HUES6 (cell line): Measurements from ENCODE around the gene GMDS.

Experiments used
- H3K27ac ChIP-seq: 2 replicates; pipeline ENCODE4 v1.7.0; 2013; ENCODE audit warnings: low read depth, mild to moderate bottlenecking, low read length, inconsistent platforms
- H3K27me3 ChIP-seq: 2 replicates; pipeline ENCODE4 v1.6.1; 2013; ENCODE audit warnings: low read length; ENCODE audit not compliant: control insufficient read depth, insufficient read depth
- H3K36me3 ChIP-seq: 2 replicates; pipeline ENCODE4 v1.6.1; 2013; ENCODE audit warnings: low read length; ENCODE audit not compliant: control insufficient read depth, insufficient read depth
- H3K4me1 ChIP-seq: 2 replicates; pipeline ENCODE4 v1.6.1; 2013; ENCODE audit warnings: low read length; ENCODE audit not compliant: control insufficient read depth, insufficient read depth
- H3K4me3 ChIP-seq: 2 replicates; pipeline ENCODE4 v1.5.1; 2013; ENCODE audit warnings: low read depth, low read length
- H3K9ac ChIP-seq: one replicate; pipeline ENCODE4 v1.6.1; 2013; ENCODE audit warnings: mild to moderate bottlenecking, low read length
- H3K9me3 ChIP-seq: 2 replicates; pipeline ENCODE4 v1.6.1; 2013; ENCODE audit warnings: low read depth, low read length; ENCODE audit not compliant: control insufficient read depth, insufficient read depth

The GMDS gene

DNA sequence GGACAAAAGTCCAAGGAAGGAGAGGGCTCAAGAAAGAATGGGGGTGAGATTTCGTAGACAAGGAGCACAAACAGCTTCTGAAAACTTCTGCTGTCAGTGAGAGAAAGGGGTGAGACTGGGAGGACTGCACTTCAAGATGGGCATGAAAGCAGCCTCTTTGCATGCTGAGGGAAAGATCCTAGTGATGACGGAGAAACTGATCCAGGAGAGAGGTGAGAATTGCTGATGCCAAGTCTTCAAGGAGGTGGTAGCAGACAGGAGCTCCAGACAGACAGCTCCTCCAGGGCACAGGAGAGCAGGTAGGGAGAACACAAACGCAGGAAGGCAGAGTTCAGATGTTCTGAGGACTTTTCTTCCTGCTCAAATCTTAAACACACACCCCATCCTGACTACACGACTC is 303.9 kb downstream of the GMDS start:
- no peaks in the 10 kb centered on the region for H3K9me3 ChIP-seq
- H3K36me3 ChIP-seq = no peaks in the 10 kb centered on the region
- H3K9ac ChIP-seq = no peak overlapping the region
- H3K4me1 ChIP-seq = peaks cover 8% of the 10 kb centered on the region; the same call in 1 of the 2 replicates
- H3K27ac ChIP-seq = no peak overlapping the region
- H3K4me3 ChIP-seq = no peak overlapping the region
- no peaks in the 10 kb centered on the region for H3K27me3 ChIP-seq

DNA sequence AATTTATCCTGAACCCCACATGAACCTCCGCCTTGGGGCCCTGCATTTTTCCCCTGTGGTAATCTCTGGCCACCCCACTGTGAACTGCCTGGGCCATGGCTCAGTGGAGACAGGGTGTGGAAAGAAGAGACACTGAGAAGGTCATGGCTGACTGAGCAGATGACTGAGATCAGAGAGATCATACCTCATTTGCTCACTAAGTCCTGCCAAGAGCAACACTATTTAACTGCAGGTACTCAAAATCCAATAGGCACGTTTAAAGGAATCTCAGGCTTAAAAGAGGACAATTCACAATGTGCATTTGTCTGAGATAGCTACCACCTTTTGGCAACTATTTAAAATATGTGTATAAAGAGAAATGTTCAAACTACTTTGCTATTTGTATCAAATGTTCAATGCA is 305.0 kb downstream of the GMDS start:
- H3K27me3 ChIP-seq = no peaks in the 10 kb centered on the region
- no peaks in the 10 kb centered on the region for H3K36me3 ChIP-seq
- no peaks in the 10 kb centered on the region for H3K9me3 ChIP-seq
- H3K4me3 ChIP-seq = no peak overlapping the region
- no peak overlapping the region for H3K9ac ChIP-seq
- no peak overlapping the region for H3K27ac ChIP-seq
- H3K4me1 ChIP-seq = 0 out of 2 replicates have a peak, but pooled peaks cover 3% of the 10 kb centered on the region

DNA sequence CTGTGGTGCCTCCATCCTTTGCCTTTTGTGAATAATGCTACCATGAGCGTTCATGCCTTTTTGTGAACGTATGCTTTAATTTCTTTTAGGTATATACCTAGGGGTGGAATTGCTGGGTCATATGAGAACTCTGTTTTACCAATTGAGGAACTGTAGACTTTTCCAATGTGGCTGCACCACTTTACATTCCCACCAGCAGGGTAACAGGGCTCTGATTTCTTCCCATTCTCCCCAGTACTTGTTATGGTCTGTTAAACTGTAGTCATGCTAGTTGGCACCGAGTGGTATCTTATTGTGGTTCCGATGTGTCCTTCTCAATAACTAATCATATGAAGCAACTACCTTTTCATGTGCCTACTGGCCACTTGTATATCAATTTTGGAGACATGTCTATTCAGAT is 312.1 kb downstream of the GMDS start:
- Histone ChIP-seq H3K9me3 (no peaks in the 10 kb centered on the region), H3K36me3 (no peaks in the 10 kb centered on the region), H3K4me1 (no peaks in the 10 kb centered on the region), H3K27ac (no peak overlapping the region), H3K4me3 (no peak overlapping the region), H3K9ac (no peak overlapping the region), H3K27me3 (no peaks in the 10 kb centered on the region)

DNA sequence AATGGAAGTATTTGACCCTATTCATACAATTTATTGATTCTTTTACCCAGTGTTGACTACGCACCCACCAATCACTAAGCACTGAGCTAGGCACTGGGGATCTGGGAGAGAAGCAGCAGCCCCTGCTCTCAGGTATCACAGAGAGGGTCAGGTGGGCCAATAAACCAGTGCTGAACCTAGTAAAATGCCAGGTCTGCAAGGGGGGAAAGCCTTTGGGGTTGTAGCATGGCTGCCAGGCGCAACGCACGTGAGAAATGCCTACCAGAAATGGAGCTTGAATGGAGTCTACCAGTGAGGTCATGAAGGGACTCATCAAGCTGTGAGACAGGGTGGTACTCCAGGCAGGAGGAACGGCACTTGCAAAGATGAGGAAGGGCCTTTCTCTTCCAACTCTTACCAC is 313.6 kb downstream of the GMDS start:
- no peak overlapping the region for H3K27ac ChIP-seq
- H3K9ac ChIP-seq = no peak overlapping the region
- H3K9me3 ChIP-seq = no peaks in the 10 kb centered on the region
- no peaks in the 10 kb centered on the region for H3K27me3 ChIP-seq
- no peaks in the 10 kb centered on the region for H3K36me3 ChIP-seq
- no peak overlapping the region for H3K4me3 ChIP-seq
- no peaks in the 10 kb centered on the region for H3K4me1 ChIP-seq

DNA sequence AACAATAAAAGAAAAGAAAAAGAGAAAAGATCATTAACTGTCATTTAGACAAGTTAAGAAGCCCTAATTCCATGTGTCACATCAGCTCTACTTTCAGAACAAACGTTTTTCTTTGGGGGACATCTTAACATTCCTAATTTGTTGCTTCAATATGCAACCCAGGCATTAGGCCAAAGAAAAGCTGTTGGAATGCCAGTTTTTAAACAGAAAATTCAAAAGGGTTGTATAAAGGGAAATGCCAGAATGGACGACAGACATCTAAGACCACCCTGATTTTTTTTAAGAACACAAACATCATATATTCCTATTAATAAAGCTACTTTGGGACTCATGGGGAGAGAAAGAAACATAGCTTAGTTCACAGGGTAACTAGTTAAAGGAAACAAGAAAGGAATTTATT is 315.0 kb downstream of the GMDS start:
- Histone ChIP-seq H3K9ac (no peak overlapping the region), H3K4me3 (no peak overlapping the region), H3K27ac (no peak overlapping the region), H3K27me3 (no peaks in the 10 kb centered on the region), H3K4me1 (peaks cover 7% of the 10 kb centered on the region), H3K9me3 (no peaks in the 10 kb centered on the region), H3K36me3 (no peaks in the 10 kb centered on the region)

DNA sequence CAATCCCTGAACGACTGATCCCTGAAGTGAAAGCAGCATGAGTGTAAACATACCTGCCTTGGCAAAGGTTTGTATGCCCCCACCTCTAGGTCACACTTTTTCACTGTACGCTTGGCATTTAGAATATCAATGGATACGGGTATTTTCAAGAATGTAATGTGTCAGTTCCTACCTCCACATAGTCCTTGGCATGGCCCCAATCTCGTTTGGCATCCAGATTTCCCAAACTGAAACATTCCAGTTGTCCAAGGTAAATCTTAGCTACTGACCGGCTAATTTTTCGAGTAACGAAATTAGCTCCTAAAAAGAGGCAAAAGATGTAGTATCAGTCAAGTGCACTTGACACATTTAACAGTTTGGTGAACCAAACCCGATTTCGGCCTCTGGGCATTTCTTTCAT is 315.5 kb downstream of the GMDS start:
- Histone ChIP-seq H3K9ac (no peak overlapping the region), H3K27ac (no peak overlapping the region), H3K36me3 (no peaks in the 10 kb centered on the region), H3K4me3 (no peak overlapping the region), H3K27me3 (no peaks in the 10 kb centered on the region), H3K9me3 (no peaks in the 10 kb centered on the region), H3K4me1 (peaks cover 8% of the 10 kb centered on the region)

DNA sequence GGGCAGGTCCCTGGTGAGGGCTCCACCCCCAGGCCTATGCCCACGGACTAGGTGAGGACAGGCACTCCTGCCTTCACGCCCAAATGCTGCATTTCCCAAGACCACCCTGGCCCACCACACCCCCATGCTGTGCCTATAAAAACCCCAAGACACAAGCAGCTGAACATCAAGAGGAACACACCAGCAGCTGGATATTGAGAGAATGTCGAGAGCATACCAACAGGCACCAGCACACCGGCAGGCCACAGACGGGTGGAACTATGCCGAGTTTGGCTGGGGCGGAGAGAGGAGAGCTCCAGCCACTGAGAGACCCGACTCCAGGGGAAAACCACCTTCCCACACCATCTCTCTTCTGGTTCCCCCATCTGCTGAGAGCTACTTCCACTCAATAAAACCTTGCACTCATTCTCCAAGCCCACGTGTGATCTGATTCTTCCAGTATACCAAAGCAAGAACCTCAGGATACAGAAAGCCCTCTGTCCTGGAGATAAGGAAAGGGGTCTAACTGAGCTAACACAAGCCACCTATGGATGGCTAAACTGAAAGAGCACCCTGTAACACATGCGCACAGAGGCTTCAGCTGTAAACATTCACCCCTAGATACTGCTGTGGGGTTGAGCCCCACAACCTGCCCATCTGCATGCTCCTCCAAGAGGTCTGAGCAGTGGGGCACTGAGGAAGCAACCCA is 319.5 kb downstream of the GMDS start:
- Histone ChIP-seq H3K36me3 (no peaks in the 10 kb centered on the region), H3K27ac (no peak overlapping the region), H3K27me3 (no peaks in the 10 kb centered on the region), H3K4me3 (no peak overlapping the region), H3K4me1 (peaks cover 8% of the 10 kb centered on the region), H3K9me3 (no peaks in the 10 kb centered on the region), H3K9ac (no peak overlapping the region)

DNA sequence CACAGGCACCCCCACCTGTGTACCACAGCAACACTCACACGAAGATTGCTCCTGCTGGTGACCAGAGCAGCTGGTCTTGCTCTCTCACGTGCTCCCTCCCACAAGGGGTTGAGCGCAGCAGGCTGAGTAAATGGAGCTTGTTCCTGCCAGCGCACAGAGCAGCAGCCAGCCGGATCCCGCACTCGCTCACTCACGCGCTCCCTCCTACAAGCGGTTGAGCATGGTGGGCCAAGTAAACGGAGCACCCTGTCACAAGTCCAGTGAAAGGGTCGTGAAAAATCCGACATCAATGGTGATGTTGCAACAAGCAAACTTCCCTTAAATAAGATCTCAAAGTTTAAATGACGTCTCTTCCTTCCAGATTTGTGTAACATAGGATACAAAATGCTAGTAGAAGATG is 322.0 kb downstream of the GMDS start:
- no peaks in the 10 kb centered on the region for H3K9me3 ChIP-seq
- no peak overlapping the region for H3K27ac ChIP-seq
- H3K4me3 ChIP-seq = no peak overlapping the region
- H3K36me3 ChIP-seq = no peaks in the 10 kb centered on the region
- peaks cover 8% of the 10 kb centered on the region for H3K4me1 ChIP-seq
- H3K27me3 ChIP-seq = no peaks in the 10 kb centered on the region
- H3K9ac ChIP-seq = no peak overlapping the region

DNA sequence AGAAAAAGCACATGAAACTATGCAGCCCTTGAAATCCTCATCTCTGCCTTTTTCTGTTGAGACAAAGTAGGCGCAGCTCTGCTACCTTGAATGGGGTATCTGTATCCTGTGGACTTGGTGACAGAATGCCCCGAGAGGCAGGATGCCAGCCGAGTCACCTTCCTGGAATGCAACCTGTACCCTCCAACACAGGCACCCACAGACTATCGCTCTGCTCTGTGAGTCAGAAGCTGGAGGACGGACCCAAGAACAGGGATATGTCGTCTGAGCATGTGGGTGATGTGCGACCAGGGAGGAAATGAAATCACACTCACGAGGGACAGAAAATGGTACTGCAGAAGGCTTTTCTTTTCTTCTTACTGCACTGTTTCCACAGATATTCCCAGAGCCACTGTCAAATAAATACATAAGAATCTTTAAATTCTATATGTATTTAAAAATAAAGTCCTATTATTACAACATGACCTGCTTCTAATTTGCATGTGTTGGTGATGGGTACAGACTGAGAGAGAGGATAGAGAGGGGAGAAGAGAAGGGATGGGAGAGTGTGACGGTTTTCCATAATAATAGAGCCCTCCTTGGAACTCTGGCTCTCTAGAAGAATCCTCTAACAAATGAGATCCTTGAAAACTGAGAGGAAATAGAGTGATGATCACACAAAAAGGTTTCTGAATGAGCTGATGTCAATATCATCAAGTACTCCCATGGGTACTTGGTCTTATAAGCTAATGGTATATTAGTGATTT is 327.6 kb downstream of the GMDS start:
- Histone ChIP-seq H3K36me3 (no peaks in the 10 kb centered on the region), H3K27ac (no peak overlapping the region), H3K9ac (no peak overlapping the region), H3K27me3 (no peaks in the 10 kb centered on the region), H3K4me3 (no peak overlapping the region), H3K4me1 (peaks cover 3% of the 10 kb centered on the region; the same call in 1 of the 2 replicates), H3K9me3 (no peaks in the 10 kb centered on the region)

DNA sequence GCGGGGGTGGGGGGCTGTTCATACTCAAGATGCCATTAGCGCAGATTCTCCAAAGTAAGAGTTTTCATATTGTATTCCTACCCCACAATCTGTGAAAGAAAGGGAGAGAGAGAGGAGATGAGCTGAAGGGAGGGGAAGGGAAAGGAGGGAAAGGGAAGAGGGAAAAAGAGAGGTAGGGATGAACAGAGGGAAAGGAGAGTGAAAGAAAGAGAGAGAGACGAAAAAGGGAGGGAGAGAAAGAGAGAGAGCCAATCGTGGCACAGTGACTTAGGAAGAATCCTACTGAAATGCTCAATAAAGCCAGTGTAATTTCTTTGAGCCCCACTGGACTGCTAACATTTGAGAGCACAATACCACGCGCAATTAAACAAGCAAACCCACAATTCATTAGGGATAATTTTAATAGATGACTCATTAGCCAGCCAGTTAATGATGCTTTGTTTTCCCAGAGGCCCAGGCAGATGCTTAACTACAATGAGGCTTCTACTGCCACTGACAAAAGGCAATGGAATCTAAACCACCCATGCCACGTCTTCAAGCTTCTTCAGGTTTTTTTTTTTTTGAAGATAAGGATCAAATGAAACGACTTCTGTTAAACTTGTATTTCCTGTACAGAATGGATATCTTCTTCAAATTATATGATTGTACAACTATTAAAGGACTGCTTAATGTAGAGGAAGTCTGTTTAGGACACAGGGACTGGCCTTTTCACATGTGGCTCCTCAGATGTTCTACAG is 328.9 kb downstream of the GMDS start:
- H3K27ac ChIP-seq = no peak overlapping the region

DNA sequence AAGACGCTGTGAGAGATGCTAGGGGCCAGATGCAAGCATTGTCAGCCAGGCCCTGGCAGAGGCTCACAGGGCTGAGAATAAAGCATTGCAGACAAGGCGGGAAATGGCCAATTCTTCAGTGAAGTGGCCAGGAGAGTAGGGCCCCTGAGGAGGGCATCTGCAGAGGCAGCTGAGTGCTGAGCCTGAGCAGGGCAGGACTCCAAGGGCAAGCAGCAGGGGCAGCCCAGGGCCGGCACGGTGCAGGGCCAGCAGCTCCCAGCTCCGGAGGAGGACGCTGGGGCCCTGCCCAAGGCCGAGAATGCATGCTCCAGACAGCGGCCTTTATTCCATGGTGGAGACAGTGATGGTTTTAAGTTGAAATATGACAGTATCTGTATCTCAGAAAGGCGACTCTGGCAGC is 330.2 kb downstream of the GMDS start:
- Histone ChIP-seq H3K9ac (no peak overlapping the region), H3K36me3 (no peaks in the 10 kb centered on the region), H3K27me3 (no peaks in the 10 kb centered on the region), H3K4me1 (peaks cover 3% of the 10 kb centered on the region; the same call in 1 of the 2 replicates), H3K4me3 (no peak overlapping the region), H3K27ac (no peak overlapping the region), H3K9me3 (no peaks in the 10 kb centered on the region)

More for the DNA sequence above, 328.9 kb downstream of the GMDS start:
- Histone ChIP-seq H3K9ac (no peak overlapping the region), H3K4me1 (peaks cover 3% of the 10 kb centered on the region; the same call in 1 of the 2 replicates), H3K9me3 (no peaks in the 10 kb centered on the region), H3K27me3 (no peaks in the 10 kb centered on the region), H3K36me3 (no peaks in the 10 kb centered on the region), H3K4me3 (no peak overlapping the region)
